CD4-positive, alpha-beta T cell treated with Interferon alpha-2 for 1 hour (primary cell): ENCODE data around the gene SPINDOC.
"Not testable (repeated sequence)": the region's sequence is repeated elsewhere in the genome, so short reads cannot be mapped to it uniquely, and the experiment has no call there.

Experiments used
- DNase-seq, 2 donors: peaks; one replicate each; pipeline ENCODE4 v3.0.0-alpha.2; 2020 to 2022

SPINDOC gene

GRCh38 chr11:63791495-63792167, 21.6 kb upstream of the SPINDOC start:
- DNase-seq: no peak

GRCh38 chr11:63793161-63793560, 20.1 kb upstream of the SPINDOC start:
- no peak for DNase-seq

GRCh38 chr11:63795066-63795465, 18.2 kb upstream of the SPINDOC start:
- DNase-seq: no peak

GRCh38 chr11:63800921-63801320, 12.3 kb upstream of the SPINDOC start:
- DNase-seq: no peak

GRCh38 chr11:63802637-63803414, 10.4 kb upstream of the SPINDOC start:
- no peak for DNase-seq

GRCh38 chr11:63804259-63804658, 9.0 kb upstream of the SPINDOC start:
- no peak for DNase-seq

GRCh38 chr11:63805844-63806415, 7.3 kb upstream of the SPINDOC start:
- DNase-seq: no peak

- DNase-seq: not testable (repeated sequence)
These were observed 2.9 kb upstream of the SPINDOC start for GRCh38 chr11:63810383-63810782.

- DNase-seq: no peak
These were observed 1.7 kb upstream of the SPINDOC start for GRCh38 chr11:63811522-63811921.

- peak in 1 of 2 donors; percentile 33 for DNase-seq
These were observed 517 bp downstream of the SPINDOC start for GRCh38 chr11:63813563-63814382.

GRCh38 chr11:63814383-63814736, 1.1 kb downstream of the SPINDOC start:
- DNase-seq: no peak

- no peak for DNase-seq
These were observed 2.9 kb downstream of the SPINDOC start for GRCh38 chr11:63816166-63816565.

GRCh38 chr11:63816732-63817131, 3.5 kb downstream of the SPINDOC start:
- no peak for DNase-seq

- DNase-seq: no peak
These were observed 4.7 kb downstream of the SPINDOC start for GRCh38 chr11:63817758-63818498.

- no peak for DNase-seq
These were observed 5.4 kb downstream of the SPINDOC start for GRCh38 chr11:63818609-63819008.

- no peak for DNase-seq
These were observed 8.2 kb downstream of the SPINDOC start for GRCh38 chr11:63821411-63821810.

- no peak for DNase-seq
These were observed 13.4 kb downstream of the SPINDOC start for GRCh38 chr11:63826471-63827190.

GRCh38 chr11:63829823-63830489, 16.7 kb downstream of the SPINDOC start:
- DNase-seq: no peak

- no peak for DNase-seq
These were observed 18.1 kb downstream of the SPINDOC start for GRCh38 chr11:63831326-63831725.

GRCh38 chr11:63832336-63832735, 19.1 kb downstream of the SPINDOC start:
- no peak for DNase-seq

GRCh38 chr11:63833048-63833447, 19.8 kb downstream of the SPINDOC start:
- DNase-seq: no peak
